Suprapubic skin (tissue), 4 donors: Measurements from ENCODE around the gene ANK2.

Experiments
- POLR2A ChIP-seq, 2 donors: fragments of 450-650 bp; IDR thresholded peaks; one replicate each; pipeline ENCODE4 v1.6.1; 2017; ENCODE audit warnings: antibody characterized with exemption in 2 of 2, mild to moderate bottlenecking in 2 of 2, moderate library complexity in 2 of 2
- POLR2AphosphoS5 ChIP-seq, 3 donors: sonication (generic); formaldehyde crosslinking; IDR thresholded peaks; one replicate each; pipeline ENCODE4 v1.6.1; 2017; ENCODE audit warnings: antibody characterized with exemption in 3 of 3
- TF ChIP-seq, protein P1 (sequence below), 2 donors: fragments of 200-600 bp in 1 of 2; fragments of 450-650 bp in 1 of 2; sonication (generic) in 1 of 2; IDR thresholded peaks; one replicate each; pipeline ENCODE4 v1.5.1; 2016 to 2019; ENCODE audit warnings: antibody characterized with exemption in 2 of 2, mild to moderate bottlenecking in 1 of 2, moderate library complexity in 1 of 2

DNA sequence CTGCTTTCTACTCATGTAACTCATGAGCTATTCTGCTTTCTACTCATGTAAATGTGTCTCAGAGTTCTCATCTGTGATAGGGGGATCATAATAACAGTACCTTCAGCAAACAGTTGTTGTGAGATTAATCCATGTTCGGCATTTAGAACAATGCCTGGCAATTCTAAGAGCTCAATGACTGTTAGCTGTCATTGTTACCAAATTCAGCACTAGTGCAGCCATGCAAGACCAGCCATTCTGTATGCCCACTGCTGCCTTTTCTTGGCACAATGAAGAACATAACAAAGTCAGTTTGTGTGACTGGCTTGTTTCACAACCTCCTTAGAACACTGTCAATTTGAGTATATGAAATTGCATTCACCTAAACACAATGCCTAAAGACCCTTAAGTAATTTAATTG, 163.2 kb downstream of the ANK2 start:
- no peak for TF ChIP-seq POLR2AphosphoS5 (IDR thresholded peaks at IDR 0.05)
- TF ChIP-seq, protein P1, sequence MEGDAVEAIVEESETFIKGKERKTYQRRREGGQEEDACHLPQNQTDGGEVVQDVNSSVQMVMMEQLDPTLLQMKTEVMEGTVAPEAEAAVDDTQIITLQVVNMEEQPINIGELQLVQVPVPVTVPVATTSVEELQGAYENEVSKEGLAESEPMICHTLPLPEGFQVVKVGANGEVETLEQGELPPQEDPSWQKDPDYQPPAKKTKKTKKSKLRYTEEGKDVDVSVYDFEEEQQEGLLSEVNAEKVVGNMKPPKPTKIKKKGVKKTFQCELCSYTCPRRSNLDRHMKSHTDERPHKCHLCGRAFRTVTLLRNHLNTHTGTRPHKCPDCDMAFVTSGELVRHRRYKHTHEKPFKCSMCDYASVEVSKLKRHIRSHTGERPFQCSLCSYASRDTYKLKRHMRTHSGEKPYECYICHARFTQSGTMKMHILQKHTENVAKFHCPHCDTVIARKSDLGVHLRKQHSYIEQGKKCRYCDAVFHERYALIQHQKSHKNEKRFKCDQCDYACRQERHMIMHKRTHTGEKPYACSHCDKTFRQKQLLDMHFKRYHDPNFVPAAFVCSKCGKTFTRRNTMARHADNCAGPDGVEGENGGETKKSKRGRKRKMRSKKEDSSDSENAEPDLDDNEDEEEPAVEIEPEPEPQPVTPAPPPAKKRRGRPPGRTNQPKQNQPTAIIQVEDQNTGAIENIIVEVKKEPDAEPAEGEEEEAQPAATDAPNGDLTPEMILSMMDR (IDR thresholded peaks at IDR 0.05) = no peak
- no peak for TF ChIP-seq POLR2A (IDR thresholded peaks at IDR 0.05)
